Loucy (cell line): ENCODE data around the gene ROR1.

Source experiments
- EZH2phosphoT487 ChIP-seq: fragments of 200-600 bp; IDR thresholded peaks from 2 replicates; pipeline ENCODE4 v1.6.1; 2018; ENCODE audit warnings: antibody characterized with exemption, mild to moderate bottlenecking, moderate library complexity, borderline replicate concordance
- TF ChIP-seq, protein P1 (sequence below): fragments of 200-600 bp; sonication (generic); conservative IDR thresholded peaks from 2 replicates; pipeline ENCODE4 v1.5.1; 2014; ENCODE audit warnings: mild to moderate bottlenecking, antibody characterized with exemption, low read length

DNA sequence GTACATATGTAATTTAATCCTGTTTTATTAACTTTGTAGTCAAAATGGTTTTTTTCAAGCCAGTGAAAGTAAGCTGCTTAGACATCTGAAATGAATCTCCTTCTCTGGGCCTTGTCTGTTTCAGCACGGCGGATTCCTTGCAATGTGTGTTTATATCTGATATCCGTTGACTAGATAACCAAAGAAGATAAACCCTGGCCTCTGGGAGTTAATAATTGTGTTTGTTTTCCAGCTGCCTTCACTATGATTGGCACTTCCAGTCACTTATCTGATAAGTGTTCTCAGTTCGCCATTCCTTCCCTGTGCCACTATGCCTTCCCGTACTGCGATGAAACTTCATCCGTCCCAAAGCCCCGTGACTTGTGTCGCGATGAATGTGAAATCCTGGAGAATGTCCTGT, 366.1 kb downstream of the ROR1 start:
- TF ChIP-seq, protein P1, sequence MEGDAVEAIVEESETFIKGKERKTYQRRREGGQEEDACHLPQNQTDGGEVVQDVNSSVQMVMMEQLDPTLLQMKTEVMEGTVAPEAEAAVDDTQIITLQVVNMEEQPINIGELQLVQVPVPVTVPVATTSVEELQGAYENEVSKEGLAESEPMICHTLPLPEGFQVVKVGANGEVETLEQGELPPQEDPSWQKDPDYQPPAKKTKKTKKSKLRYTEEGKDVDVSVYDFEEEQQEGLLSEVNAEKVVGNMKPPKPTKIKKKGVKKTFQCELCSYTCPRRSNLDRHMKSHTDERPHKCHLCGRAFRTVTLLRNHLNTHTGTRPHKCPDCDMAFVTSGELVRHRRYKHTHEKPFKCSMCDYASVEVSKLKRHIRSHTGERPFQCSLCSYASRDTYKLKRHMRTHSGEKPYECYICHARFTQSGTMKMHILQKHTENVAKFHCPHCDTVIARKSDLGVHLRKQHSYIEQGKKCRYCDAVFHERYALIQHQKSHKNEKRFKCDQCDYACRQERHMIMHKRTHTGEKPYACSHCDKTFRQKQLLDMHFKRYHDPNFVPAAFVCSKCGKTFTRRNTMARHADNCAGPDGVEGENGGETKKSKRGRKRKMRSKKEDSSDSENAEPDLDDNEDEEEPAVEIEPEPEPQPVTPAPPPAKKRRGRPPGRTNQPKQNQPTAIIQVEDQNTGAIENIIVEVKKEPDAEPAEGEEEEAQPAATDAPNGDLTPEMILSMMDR: no peak
- no peak for TF ChIP-seq EZH2phosphoT487
